Measurements from ENCODE around the gene ASB18.

Gene ASB18

GRCh38 chr2:236162031-236162845, 102.0 kb downstream of the ASB18 start:
- no peak for DNase-seq

GRCh38 chr2:236161531-236161930, 102.7 kb downstream of the ASB18 start:
- no peak for DNase-seq

GRCh38 chr2:236161082-236161462, 103.1 kb downstream of the ASB18 start:
- DNase-seq, result no peak

GRCh38 chr2:236160366-236161081, 103.7 kb downstream of the ASB18 start:
- DNase-seq, result no peak

- DNase-seq, result no peak
These were observed 104.4 kb downstream of the ASB18 start for GRCh38 chr2:236159778-236160170.

- DNase-seq, result no peak
These were observed 105.0 kb downstream of the ASB18 start for GRCh38 chr2:236158969-236159777.

- DNase-seq, result no peak
These were observed 106.2 kb downstream of the ASB18 start for GRCh38 chr2:236157815-236158498.

GRCh38 chr2:236157366-236157765, 106.8 kb downstream of the ASB18 start:
- DNase-seq, result no peak

GRCh38 chr2:236156860-236157194, 107.4 kb downstream of the ASB18 start:
- DNase-seq, result no peak

GRCh38 chr2:236156095-236156859, 107.9 kb downstream of the ASB18 start:
- no peak for DNase-seq

- DNase-seq, result no peak
These were observed 108.8 kb downstream of the ASB18 start for GRCh38 chr2:236155406-236155805.

- no peak for DNase-seq
These were observed 117.8 kb downstream of the ASB18 start for GRCh38 chr2:236146436-236146835.

GRCh38 chr2:236143811-236144210, 120.4 kb downstream of the ASB18 start:
- DNase-seq, result no peak

All from cerebellar nuclear complex (tissue), 1 donor.